Suprapubic skin (tissue), 4 donors: Measurements from ENCODE around the gene RSF1.

Experiments used
- EP300 ChIP-seq: sonication (generic); formaldehyde crosslinking; IDR thresholded peaks from one replicate; pipeline ENCODE4 v1.6.1; 2017; ENCODE audit warnings: antibody characterized with exemption
- POLR2AphosphoS5 ChIP-seq, 3 donors: sonication (generic); formaldehyde crosslinking; IDR thresholded peaks; one replicate each; pipeline ENCODE4 v1.6.1; 2017; ENCODE audit warnings: antibody characterized with exemption in 3 of 3

DNA sequence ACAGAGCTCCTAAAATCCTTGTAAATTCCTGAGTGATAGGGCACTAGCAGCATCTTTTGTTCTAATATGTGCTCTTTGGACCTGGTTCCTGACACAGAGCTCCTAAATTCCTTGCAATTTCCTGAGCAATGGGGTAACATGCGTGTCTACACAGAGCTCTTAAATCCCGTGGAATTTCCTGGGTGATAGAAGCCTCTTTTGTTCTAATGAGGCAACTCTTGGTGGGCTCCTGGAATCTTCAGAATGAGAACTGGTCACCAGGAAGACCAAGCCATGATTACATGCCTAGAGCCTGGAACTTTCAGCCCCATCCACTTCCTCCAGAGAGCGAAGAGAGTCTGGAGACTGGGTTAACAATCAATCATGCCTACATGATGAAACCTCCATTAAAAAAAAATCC, 19.0 kb downstream of the RSF1 start:
- TF ChIP-seq EP300 = no peak
- TF ChIP-seq POLR2AphosphoS5 (IDR thresholded peaks at IDR 0.05) = no peak
